PC-9 (cell line): ENCODE measurements around the gene PURB.

Source experiments
- CTCF ChIP-seq: fragments of 200-600 bp; sonication (generic); conservative IDR thresholded peaks from 2 replicates; pipeline ENCODE4 v1.6.1; 2017; ENCODE audit warnings: mixed run types, antibody characterized with exemption, mild to moderate bottlenecking, moderate library complexity
- EZH2 ChIP-seq: fragments of 200-600 bp; sonication (generic); IDR thresholded peaks from 2 replicates; pipeline ENCODE4 v1.8.0; 2017; ENCODE audit warnings: antibody characterized with exemption, low read depth

- TF ChIP-seq CTCF (no peak), EZH2 (no peak)
Measured at GRCh38 chr7:44905002-44905635, 19.8 kb upstream of the PURB start.
